ENCODE data around the gene ATAD5.
A peak's percentile ranks its signal among the peaks of the same experiment; 100 is the strongest.

The ATAD5 gene

GRCh38 chr17:30824002-30824355 lies 7.8 kb upstream of the ATAD5 start:
- Histone ChIP-seq H3F3A (ENCODE audit: control insufficient read depth, insufficient read depth) (peaks cover 24% of the 10 kb centered on the region), H3K36me3 (ENCODE audit: control insufficient read depth, low read length) (peaks cover 25% of the 10 kb centered on the region), H3K9me2 (replicated peaks; ENCODE audit: control insufficient read depth, low read length) (no peaks in the 10 kb centered on the region), H3K27ac (ENCODE audit: low read depth, low read length) (peak overlapping the region; percentile 83), H3K4me2 (ENCODE audit: low read length) (peak overlapping the region; percentile 96), H3K79me2 (ENCODE audit: control insufficient read depth, low read length) (peaks cover 54% of the 10 kb centered on the region), H3K9me3 (ENCODE audit: control insufficient read depth, insufficient read depth, low read length) (no peaks in the 10 kb centered on the region), H3K4me3 (ENCODE audit: low read length) (peak overlapping the region; percentile 83), H3K4me1 (ENCODE audit: control insufficient read depth, low read length) (peaks cover 50% of the 10 kb centered on the region), H4K20me1 (ENCODE audit: control insufficient read depth, insufficient read depth, low read depth, low read length) (no peaks in the 10 kb centered on the region), H3K27me3 (ENCODE audit: control insufficient read depth, low read length) (no peaks in the 10 kb centered on the region)
- TF ChIP-seq CTCF (IDR thresholded peaks at IDR 0.05; ENCODE audit: low read depth, low read length, poor library complexity, severe bottlenecking) (no peak), EZH2phosphoT487 (IDR thresholded peaks at IDR 0.05; ENCODE audit: borderline replicate concordance, low read length) (no peak)

- no peaks in the 10 kb centered on the region for H4K20me1 ChIP-seq (ENCODE audit: control insufficient read depth, insufficient read depth, low read depth, low read length)
- TF ChIP-seq EZH2phosphoT487 (IDR thresholded peaks at IDR 0.05; ENCODE audit: borderline replicate concordance, low read length) (no peak), CTCF (IDR thresholded peaks at IDR 0.05; ENCODE audit: low read depth, low read length, poor library complexity, severe bottlenecking) (peak; percentile 55)
- H3F3A ChIP-seq (ENCODE audit: control insufficient read depth, insufficient read depth), result peaks cover 24% of the 10 kb centered on the region
- H3K27me3 ChIP-seq (ENCODE audit: control insufficient read depth, low read length), result no peaks in the 10 kb centered on the region
- H3K36me3 ChIP-seq (ENCODE audit: control insufficient read depth, low read length), result peaks cover 19% of the 10 kb centered on the region
- peak within 1 kb of the TSS; percentile 83 for H3K27ac ChIP-seq (ENCODE audit: low read depth, low read length)
- H3K9me3 ChIP-seq (ENCODE audit: control insufficient read depth, insufficient read depth, low read length), result no peaks in the 10 kb centered on the region
- H3K4me1 ChIP-seq (ENCODE audit: control insufficient read depth, low read length), result peaks cover 44% of the 10 kb centered on the region
- peak within 1 kb of the TSS; percentile 83 for H3K4me3 ChIP-seq (ENCODE audit: low read length)
- peak within 1 kb of the TSS; percentile 96 for H3K4me2 ChIP-seq (ENCODE audit: low read length)
- no peaks in the 10 kb centered on the region for H3K9me2 ChIP-seq (replicated peaks; ENCODE audit: control insufficient read depth, low read length)
- peaks cover 49% of the 10 kb centered on the region for H3K79me2 ChIP-seq (ENCODE audit: control insufficient read depth, low read length)
These were observed 7.2 kb upstream of the ATAD5 start, which contains the start of gene CRLF3 for GRCh38 chr17:30824356-30825145. Gene CRLF3, minus strand, starts transcription at chr17:30824692. Its CDS starts 41 bp downstream, at chr17:30824651.

- Histone ChIP-seq H4K20me1 (ENCODE audit: control insufficient read depth, insufficient read depth, low read depth, low read length) (no peaks in the 10 kb centered on the region), H3K4me1 (ENCODE audit: control insufficient read depth, low read length) (peaks cover 27% of the 10 kb centered on the region), H3K27me3 (ENCODE audit: control insufficient read depth, low read length) (no peaks in the 10 kb centered on the region), H3F3A (ENCODE audit: control insufficient read depth, insufficient read depth) (peaks cover 18% of the 10 kb centered on the region), H3K79me2 (ENCODE audit: control insufficient read depth, low read length) (peaks cover 34% of the 10 kb centered on the region), H3K4me2 (ENCODE audit: low read length) (no peak overlapping the region), H3K27ac (ENCODE audit: low read depth, low read length) (no peak overlapping the region), H3K9me3 (ENCODE audit: control insufficient read depth, insufficient read depth, low read length) (no peaks in the 10 kb centered on the region), H3K36me3 (ENCODE audit: control insufficient read depth, low read length) (peaks cover 13% of the 10 kb centered on the region), H3K9me2 (replicated peaks; ENCODE audit: control insufficient read depth, low read length) (no peaks in the 10 kb centered on the region), H3K4me3 (ENCODE audit: low read length) (no peak overlapping the region)
- TF ChIP-seq CTCF (IDR thresholded peaks at IDR 0.05; ENCODE audit: low read depth, low read length, poor library complexity, severe bottlenecking) (no peak), EZH2phosphoT487 (IDR thresholded peaks at IDR 0.05; ENCODE audit: borderline replicate concordance, low read length) (no peak)
These were observed 4.7 kb upstream of the ATAD5 start for GRCh38 chr17:30827082-30827481.

Measured in DOHH2 (cell line).